HG02870 (cell line): Measurements from ENCODE around the gene DLGAP1.

Experiments used
- ATAC-seq: cut with Tn5 transposase; IDR thresholded peaks from one replicate; pipeline ENCODE4 v1.9.1; 2021; ENCODE audit warnings: mild to moderate bottlenecking, moderate library complexity; ENCODE audit not compliant: unreplicated experiment

DLGAP1 gene

GRCh38 chr18:3675446-3675845, 779.7 kb downstream of the DLGAP1 start:
- ATAC-seq: no peak

DNA sequence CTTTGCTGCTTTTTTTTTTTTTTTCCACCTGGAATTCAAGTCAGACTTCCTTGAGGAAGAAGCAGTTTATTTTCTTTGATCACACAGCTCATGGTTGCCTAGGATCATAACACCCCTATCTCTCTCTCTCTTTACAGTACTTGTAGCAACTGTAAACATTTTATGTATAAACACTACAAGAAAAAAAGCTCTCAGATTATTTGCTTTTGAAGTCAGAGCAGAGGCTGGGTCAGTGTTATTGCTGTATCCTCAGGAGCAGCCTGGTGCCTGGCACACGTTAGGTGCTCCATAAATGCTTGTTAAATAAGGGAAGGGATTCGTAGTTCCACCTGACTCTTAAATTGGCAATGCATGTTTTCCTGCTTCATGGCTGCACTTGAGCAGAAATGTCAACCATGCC, 783.9 kb downstream of the DLGAP1 start:
- no peak for ATAC-seq

DNA sequence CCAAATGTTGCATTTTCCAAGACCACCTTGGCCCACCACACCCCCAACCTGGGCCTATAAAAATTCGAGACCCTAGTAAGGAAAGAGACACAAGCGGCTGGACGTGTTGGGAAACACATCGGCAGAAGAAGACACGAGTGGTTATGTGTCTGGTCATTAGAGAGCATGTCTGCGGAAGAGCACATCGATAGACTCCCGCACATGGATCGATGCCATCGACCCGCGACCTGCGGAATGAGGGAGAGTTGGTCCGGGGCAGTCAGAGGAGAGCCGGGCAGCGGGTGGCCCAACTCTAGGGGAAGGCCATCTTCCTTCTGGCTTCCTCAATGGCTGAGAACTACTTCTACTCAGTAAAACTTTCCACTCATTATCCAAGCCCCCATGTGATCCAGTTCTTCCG, 785.7 kb downstream of the DLGAP1 start:
- ATAC-seq: no peak

- ATAC-seq: no peak
Observed at GRCh38 chr18:3667255-3668137, 787.6 kb downstream of the DLGAP1 start.

GRCh38 chr18:3666526-3667254, 788.4 kb downstream of the DLGAP1 start:
- no peak for ATAC-seq

- ATAC-seq: peak; percentile 59
Observed at GRCh38 chr18:3665780-3666525, 789.2 kb downstream of the DLGAP1 start.

GRCh38 chr18:3665204-3665603, 789.9 kb downstream of the DLGAP1 start:
- no peak for ATAC-seq

DNA sequence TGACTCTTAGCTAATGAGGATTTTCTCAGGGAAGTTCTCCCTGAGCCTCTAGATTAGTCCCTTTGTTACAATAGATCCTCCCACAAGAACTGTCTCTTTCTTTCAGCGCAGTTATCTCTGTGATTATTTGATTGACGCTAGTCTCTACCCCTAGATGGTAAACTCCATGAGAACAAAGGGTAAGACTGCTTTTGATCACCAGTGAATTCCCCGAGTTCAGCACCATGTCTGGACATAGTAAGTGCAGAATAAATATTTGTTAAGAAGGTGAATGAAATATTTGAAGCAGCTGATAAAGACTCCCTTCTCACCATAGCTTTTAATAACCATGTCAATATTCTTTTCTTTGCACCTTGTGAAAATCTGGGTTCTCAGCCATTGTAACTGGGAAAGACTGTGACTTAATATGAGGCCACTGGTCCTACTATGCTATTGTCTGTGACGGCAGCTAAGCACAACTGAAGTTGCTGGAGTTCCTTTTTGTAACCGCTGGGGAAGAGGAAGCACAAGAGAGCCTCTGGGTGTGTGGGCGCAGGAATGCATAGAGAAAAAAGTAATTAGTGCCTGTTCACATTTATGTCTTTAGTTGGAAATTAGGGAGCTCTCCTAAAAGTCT, 790.4 kb downstream of the DLGAP1 start:
- ATAC-seq: no peak

DNA sequence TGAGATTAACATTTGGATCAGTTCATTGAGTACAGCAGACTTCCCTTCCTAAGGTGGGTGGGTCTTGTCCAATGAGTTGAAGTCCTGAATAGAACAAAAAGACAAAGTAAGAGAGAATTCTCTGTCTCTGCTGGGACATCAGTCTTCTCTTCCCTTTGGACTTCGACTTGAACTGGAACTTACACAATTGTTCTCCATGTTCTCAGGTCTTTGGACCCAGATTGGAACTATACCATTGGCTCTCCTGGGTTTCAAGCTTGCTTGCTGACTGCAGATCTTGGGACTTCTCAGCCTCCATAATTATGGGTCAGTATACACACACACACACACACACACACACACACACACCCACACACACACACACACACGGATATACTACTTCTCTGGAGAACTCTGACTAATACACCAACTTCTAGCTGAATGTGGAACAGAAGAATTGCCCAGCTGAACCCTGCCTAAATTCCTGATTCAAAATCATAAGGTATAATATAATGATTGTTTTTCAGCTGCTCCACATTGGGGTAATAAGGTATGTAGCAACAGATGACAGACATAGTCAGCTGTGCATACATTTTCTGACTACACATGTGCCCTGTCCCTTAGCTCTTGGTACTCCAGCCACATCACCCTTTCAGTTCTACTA, 791.1 kb downstream of the DLGAP1 start:
- no peak for ATAC-seq

DNA sequence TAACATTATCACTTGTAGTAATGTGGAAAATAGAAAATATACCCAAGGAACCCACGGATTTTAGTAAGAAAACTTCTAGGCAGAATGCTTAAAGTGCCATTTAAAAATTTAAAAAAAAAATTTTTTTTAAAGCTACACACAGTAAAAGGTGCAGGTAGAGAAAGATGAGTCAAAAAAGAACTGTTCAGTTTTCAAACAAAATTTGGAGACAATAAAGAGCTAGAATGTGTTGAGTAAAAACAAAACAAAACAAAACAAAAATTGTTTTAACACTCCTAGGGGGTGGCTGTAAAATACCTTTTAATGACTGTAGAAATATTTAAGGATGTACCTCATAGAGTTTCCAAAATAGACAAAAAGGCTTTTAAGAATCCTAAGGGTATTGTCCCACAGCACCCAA, 793.1 kb downstream of the DLGAP1 start:
- ATAC-seq: no peak

DNA sequence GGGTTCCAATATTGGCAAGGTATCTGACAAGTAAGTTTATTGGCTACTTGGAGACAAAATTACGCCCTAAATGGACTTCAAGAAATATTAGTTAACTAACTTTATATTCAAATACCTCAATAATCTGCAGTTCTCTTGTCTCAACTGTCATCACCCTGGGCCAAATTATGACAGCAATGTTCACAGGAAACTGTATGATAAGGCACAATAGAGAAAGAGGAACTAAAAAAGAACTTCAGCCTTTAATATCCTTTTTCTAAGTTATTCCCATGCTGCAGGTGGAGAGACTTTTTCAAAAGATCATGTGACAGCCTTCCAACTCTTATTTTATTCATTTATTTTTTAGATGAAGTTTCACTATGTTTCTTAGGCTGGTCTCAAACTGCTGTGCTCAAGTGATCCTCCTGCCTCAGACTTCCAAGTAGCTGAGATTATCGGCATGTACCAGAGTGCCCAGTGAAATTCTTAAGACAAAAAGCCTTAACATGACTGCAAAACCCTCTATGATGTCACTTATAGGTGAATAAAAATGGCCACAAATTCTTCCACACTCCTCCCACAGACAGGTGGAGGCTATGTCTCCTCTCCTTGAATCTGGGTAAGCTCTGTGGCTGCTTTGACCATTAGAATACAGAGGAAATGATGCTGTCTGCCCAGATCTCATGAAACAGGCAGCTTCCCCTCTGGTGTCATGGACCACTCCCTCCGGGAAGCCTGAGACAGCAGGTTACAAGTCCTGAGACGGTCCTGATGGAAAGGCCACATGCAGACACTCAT, 794.2 kb downstream of the DLGAP1 start:
- no peak for ATAC-seq

DNA sequence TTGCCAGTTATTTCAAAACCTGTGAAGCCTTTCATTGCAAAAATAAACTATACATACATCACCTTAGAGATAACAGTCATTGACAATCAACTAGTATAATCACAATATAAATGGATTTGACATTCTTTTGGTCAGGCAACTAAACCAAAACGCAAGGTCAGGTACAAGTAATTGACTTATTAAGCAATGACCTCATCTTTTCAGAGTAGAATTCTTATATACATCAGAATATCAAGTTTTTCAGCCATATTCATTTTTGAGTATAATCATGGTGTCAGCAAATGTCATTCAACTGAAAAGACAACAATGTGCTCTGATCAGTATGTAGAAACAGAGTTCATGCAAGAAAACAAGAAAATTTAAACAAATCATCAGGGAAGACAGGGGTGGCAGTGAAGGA, 796.6 kb downstream of the DLGAP1 start:
- ATAC-seq: no peak

DNA sequence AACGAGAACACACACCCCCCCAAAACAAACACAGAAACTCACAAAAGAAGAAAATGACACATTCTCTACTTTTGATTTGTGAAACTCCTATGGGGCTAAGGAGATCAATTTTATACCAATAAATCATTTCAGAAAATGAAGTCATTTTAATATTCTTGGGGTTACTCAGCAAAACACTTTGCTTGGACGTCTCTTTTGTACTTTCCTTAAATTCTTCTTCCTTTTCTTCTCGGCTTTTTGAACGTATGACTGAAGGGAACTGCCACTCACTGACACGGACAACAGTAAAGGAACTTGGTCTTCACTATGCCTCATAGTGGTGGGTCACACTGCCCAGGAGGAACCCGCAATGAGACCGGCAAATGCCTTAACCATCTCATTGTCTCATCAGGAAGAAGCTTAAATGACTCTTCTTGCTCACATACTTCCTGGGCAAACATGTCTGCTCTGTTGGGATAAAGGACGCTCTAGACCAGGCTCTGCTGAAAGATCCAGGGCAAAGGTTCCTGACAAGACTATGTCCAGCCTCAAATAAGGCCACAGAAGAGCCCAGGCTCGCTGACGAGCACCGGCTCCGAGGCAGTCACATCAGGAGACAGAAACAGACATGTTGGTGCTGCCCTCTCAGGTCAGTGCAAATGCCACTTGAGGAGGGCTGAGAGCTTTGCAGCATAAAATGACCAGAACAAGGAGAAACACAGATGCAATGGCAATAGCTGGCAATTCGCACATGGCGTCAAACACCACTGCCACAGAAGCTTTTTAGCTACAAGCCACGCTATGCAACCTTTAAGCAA, 799.7 kb downstream of the DLGAP1 start:
- ATAC-seq: no peak

DNA sequence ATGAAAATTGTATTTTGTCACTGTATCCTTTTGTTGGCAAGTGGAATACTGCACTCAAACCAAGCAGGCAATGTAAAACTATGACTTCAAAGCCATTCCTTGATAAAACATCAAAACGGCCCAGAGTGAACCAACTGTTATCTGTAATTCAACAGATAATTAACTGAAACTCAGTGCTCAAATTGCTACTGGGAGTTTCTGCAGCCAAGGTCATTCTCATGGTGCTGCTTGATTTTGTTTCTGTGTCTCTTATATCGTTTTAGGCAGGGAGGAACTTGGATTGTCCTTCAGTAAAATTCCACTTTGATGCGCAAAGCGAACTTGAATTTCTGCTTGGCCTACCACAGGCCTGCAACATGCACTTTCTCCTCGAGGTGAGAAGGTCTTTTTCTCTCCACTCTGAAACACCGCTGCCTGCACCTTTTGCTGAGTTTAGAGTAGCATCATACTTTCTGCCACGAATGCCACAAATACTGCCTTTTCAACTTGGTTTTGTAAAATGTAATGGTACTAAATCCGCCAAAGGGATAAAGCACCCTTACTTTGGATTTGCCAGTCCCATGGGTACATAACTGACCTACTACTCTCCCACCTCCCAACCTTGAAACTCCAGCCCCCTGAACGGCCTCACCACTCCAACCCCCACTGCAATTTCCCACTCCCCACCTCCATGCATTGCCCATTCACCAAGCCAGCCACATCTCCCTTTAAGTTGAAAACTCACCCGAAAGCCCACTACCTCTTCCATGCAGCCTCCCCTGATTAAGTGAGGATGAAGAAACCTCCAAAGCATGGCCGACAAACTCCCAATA, 800.5 kb downstream of the DLGAP1 start:
- no peak for ATAC-seq

GRCh38 chr18:3653851-3654441, 801.2 kb downstream of the DLGAP1 start:
- no peak for ATAC-seq

GRCh38 chr18:3653263-3653850, 801.8 kb downstream of the DLGAP1 start:
- ATAC-seq: no peak
